ENCODE data around the gene PDE4B. TPM values are rescaled to one million over a fixed set of nuclear protein-coding genes. Genes with fewer than 3 reads are reported as not detected.

Gene PDE4B
- total and polyA plus RNA-seq, 10 of the 15 experiments (the other 5 are each of a cell fraction or from before 2014, with no cell fraction given): 3.0 to 13.2 (median 5.7) TPM

DNA sequence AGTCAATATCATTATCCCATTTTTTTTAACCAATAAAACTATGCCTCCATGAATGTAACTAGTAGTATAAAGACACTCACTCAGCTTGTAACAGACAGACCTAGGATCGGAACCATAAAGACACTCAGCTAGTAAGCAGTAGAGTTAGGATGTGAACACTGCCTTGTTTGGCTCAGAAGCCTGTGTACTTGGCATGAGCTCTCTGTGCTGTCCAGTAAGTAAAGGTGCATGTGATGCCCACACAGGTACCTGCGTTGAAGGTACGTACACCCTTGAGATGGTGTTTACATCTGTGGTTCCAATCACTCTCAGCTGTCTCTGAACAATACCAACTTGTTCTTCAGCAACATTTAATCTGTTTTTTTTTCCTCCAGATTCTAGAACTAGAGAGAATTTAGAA, 489.1 kb downstream of the PDE4B start:
- ChIA-PET RAD21 (ENCODE audit: unreplicated experiment) (interaction anchor here (0.7 to 3.6 kb wide), 26 partner anchors 9 to 164 kb away, joined by 3 to 56 read pairs (median 8); no protein-coding TSS in a partner anchor), SMC1A (ENCODE audit: uncharacterized antibody, unreplicated experiment) (interaction anchor here (0.7 to 18.6 kb wide), 29 partner anchors 7 to 165 kb away, joined by 3 to 290 read pairs (median 7); no protein-coding TSS in a partner anchor), POLR2A (interaction anchor here (0.6 to 3.0 kb wide), 11 partner anchors 9 to 161 kb away, joined by 3 to 22 read pairs (median 4); no protein-coding TSS in a partner anchor), CTCF (interaction anchor here (0.5 to 3.7 kb wide), 25 partner anchors 9 to 1859 kb away, joined by 3 to 30 read pairs (median 5); no protein-coding TSS in a partner anchor)
- peak overlapping the region; percentile 83 for H3K4me2 ChIP-seq (ENCODE audit: control insufficient read depth, insufficient read depth)
- peaks cover 53% of the 10 kb centered on the region for H3K4me1 ChIP-seq (ENCODE audit: control insufficient read depth, insufficient read depth, low read length)
- ATAC-seq (peak; percentile 3; the same call in 1 of the 3 replicates), DNase-seq (ENCODE audit: low read depth, low spot score) (no peak), FAIRE-seq (no peak)
- no peaks in the 10 kb centered on the region for H3K27me3 ChIP-seq (replicated peaks in 1 of 2; ENCODE audit: control insufficient read depth in 2 of 2, insufficient read depth in 2 of 2, low read length in 1 of 2)
- peak overlapping the region; percentile 36 for H2AFZ ChIP-seq (ENCODE audit: control insufficient read depth, low read depth, low read length)
- WGBS (ENCODE audit: insufficient coverage, insufficient replicate concordance, low lambda C conversion rate, missing lambda C conversion rate): 88% methylated on average over 3 of the region's 3 CpGs
- TF ChIP-seq RELA (IDR thresholded peaks at IDR 0.05; ENCODE audit: borderline replicate concordance, partially characterized antibody) (no peak), CBX5 (IDR thresholded peaks at IDR 0.05; ENCODE audit: low read depth) (no peak), JUND (IDR thresholded peaks at IDR 0.05; ENCODE audit: low read depth, low read length) (no peak), IKZF1 (conservative IDR thresholded peaks at IDR 0.05) (no peak), NRF1 (conservative IDR thresholded peaks at IDR 0.05; ENCODE audit: low read depth, low read length) (no peak), RFX5 (IDR thresholded peaks at IDR 0.05; ENCODE audit: low read depth, low read length) (no peak), SMC3 (IDR thresholded peaks at IDR 0.05; ENCODE audit: borderline replicate concordance, low read length) (no peak), NFXL1 (IDR thresholded peaks at IDR 0.05; ENCODE audit: borderline replicate concordance) (no peak), BHLHE40 (IDR thresholded peaks at IDR 0.05; ENCODE audit: borderline replicate concordance in 1 of 2, low read depth in 2 of 2, low read length in 1 of 2) (no peak), RAD51 (IDR thresholded peaks at IDR 0.05) (no peak), CREM (IDR thresholded peaks at IDR 0.05; ENCODE audit: low read depth) (no peak), FOXK2 (IDR thresholded peaks at IDR 0.05) (no peak)
- TF ChIP-seq, protein P1, sequence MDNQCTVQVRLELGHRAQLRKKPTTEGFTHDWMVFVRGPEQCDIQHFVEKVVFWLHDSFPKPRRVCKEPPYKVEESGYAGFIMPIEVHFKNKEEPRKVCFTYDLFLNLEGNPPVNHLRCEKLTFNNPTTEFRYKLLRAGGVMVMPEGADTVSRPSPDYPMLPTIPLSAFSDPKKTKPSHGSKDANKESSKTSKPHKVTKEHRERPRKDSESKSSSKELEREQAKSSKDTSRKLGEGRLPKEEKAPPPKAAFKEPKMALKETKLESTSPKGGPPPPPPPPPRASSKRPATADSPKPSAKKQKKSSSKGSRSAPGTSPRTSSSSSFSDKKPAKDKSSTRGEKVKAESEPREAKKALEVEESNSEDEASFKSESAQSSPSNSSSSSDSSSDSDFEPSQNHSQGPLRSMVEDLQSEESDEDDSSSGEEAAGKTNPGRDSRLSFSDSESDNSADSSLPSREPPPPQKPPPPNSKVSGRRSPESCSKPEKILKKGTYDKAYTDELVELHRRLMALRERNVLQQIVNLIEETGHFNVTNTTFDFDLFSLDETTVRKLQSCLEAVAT (IDR thresholded peaks at IDR 0.05): no peak
- H3K27ac ChIP-seq (ENCODE audit: control insufficient read depth, insufficient read depth): peak overlapping the region; percentile 97
- in situ Hi-C loops (cut with MboI): loop anchor here (5.0 to 25.0 kb wide), 3 partner anchors 50 to 1055 kb away; partner anchors contain the start of gene IL23R
- BruUV-seq (replicated peaks): TSS peak; percentile 92
- no peaks in the 10 kb centered on the region for H3K9me3 ChIP-seq (replicated peaks; ENCODE audit: control insufficient read depth, insufficient read depth, low read length)
- no peaks in the 10 kb centered on the region for H3K79me2 ChIP-seq (ENCODE audit: control insufficient read depth, insufficient read depth, low read length)
- no peak overlapping the region for H3K4me3 ChIP-seq
- peak overlapping the region; percentile 66 for H3K9ac ChIP-seq (ENCODE audit: control insufficient read depth, insufficient read depth, low read length)
- intact Hi-C loops (cut with micrococcal nuclease; ENCODE audit: unreplicated experiment): loop anchor here (1.0 to 10.0 kb wide), 9 partner anchors 29 to 1317 kb away; partner anchors contain the start of gene JAK1
- H4K20me1 ChIP-seq (ENCODE audit: control insufficient read depth, insufficient read depth): no peaks in the 10 kb centered on the region
- H3K36me3 ChIP-seq (ENCODE audit: control insufficient read depth in 2 of 2, insufficient read depth in 2 of 2, low read length in 1 of 2): no peaks in the 10 kb centered on the region

All from GM12878 (cell line).